HepG2 (cell line): ENCODE measurements around the gene NDUFB8. TPM values are rescaled to one million over a fixed set of nuclear protein-coding genes. Genes with fewer than 3 reads are reported as not detected.

Source experiments
- ATAC-seq: fragments of 200-7000 bp; cut with Tn5 transposase; 3 replicates; pipeline ENCODE4 v1.9.1; 2020; ENCODE audit warnings: mild to moderate bottlenecking, moderate library complexity
- BruUV-seq: library from RNA; stranded (reverse); fragments of 400-500 nt; replicated peaks from 2 replicates; lab custom pipeline; 2021; lab: Mats Ljungman, UMichigan
- CTCF ChIA-PET: fragments of 300-600 bp; formaldehyde crosslinking; extraction: SDS; loops from one replicate; lab custom pipeline; 2021; ENCODE audit warnings: low total read pairs, inconsistent platforms, low intra/inter-chr PET ratio; lab: Yijun Ruan, JAX
- POLR2A ChIA-PET: fragments of 350-600 bp; sonication (Branson Sonifier 250); formaldehyde crosslinking; loops from one replicate; lab custom pipeline; 2020; ENCODE audit warnings: antibody characterized with exemption, inconsistent platforms; lab: Yijun Ruan, JAX
- DNase-seq: peaks from one replicate; pipeline ENCODE4 v3.0.0-alpha.2; 2015; ENCODE audit warnings: low spot score
- FAIRE-seq: peaks from 3 replicates; lab custom pipeline; 2011; peaks lifted over from hg19 to GRCh38; lab: Jason Lieb, UNC
- H2AFZ ChIP-seq: one replicate; pipeline ENCODE4 v1.6.1; 2011; ENCODE audit warnings: low read length, inconsistent platforms
- H3K27ac ChIP-seq: fragments of 300-600 bp; 3 replicates; pipeline ENCODE4 v1.8.0; 2011; ENCODE audit warnings: mixed run types, mild to moderate bottlenecking, mixed read lengths, low read length, inconsistent platforms; ENCODE audit not compliant: insufficient read depth; ENCODE audit errors: extremely low read length
- H3K27me3 ChIP-seq, 2 experiments: fragments of 200-600 bp in 1 of 2; 2 replicates in 1 of 2; 3 replicates in 1 of 2; pipeline versions ENCODE4 v1.6.0 to v1.8.0; 2011; ENCODE audit warnings: low read length in 2 of 2, mild to moderate bottlenecking in 2 of 2, moderate library complexity in 2 of 2, inconsistent platforms in 1 of 2; ENCODE audit not compliant: insufficient read depth in 2 of 2, control insufficient read depth in 1 of 2
- H3K36me3 ChIP-seq, 2 experiments: fragments of 200-600 bp in 1 of 2; replicated peaks in 1 of 2; 2 replicates in 1 of 2; 3 replicates in 1 of 2; pipeline versions ENCODE4 v1.5.1 to v1.8.0; 2011; ENCODE audit warnings: low read length in 2 of 2, inconsistent platforms in 1 of 2; ENCODE audit not compliant: insufficient read depth in 2 of 2, control insufficient read depth in 1 of 2
- H3K4me1 ChIP-seq: 2 replicates; pipeline ENCODE4 v1.5.1; 2012; ENCODE audit warnings: low read length, inconsistent platforms; ENCODE audit not compliant: insufficient read depth
- H3K4me2 ChIP-seq: 2 replicates; pipeline ENCODE4 v1.6.0; 2011; ENCODE audit warnings: low read depth, low read length, inconsistent platforms
- H3K4me3 ChIP-seq, 3 experiments: fragments of 200-600 bp in 1 of 3; sonication (generic), shearing (Covaris generic) in 1 of 3; replicated peaks in 1 of 3; 2 replicates each; pipeline ENCODE4 v1.5.1; 2011 to 2016; ENCODE audit warnings: low read length in 3 of 3, inconsistent platforms in 2 of 3, low read depth in 2 of 3, mild to moderate bottlenecking in 2 of 3, control low read depth in 1 of 3, mixed read lengths in 1 of 3; ENCODE audit not compliant: insufficient read depth in 1 of 3
- H3K79me2 ChIP-seq: one replicate; pipeline ENCODE4 v1.6.1; 2011; ENCODE audit warnings: low read length, inconsistent platforms; ENCODE audit not compliant: insufficient read depth
- H3K9ac ChIP-seq: 2 replicates; pipeline ENCODE4 v1.6.0; 2011; ENCODE audit warnings: mild to moderate bottlenecking, low read depth, low read length, inconsistent platforms; ENCODE audit not compliant: insufficient read depth
- H3K9me3 ChIP-seq: 2 replicates; pipeline ENCODE4 v1.5.1; 2012; ENCODE audit warnings: mild to moderate bottlenecking, low read length
- H4K20me1 ChIP-seq: 2 replicates; pipeline ENCODE4 v1.6.0; 2011; ENCODE audit warnings: inconsistent platforms, mild to moderate bottlenecking, low read length, moderate library complexity; ENCODE audit not compliant: insufficient read depth
- ATF1 ChIP-seq: IDR thresholded peaks from 2 replicates; pipeline ENCODE4 v1.6.1; 2016; ENCODE audit warnings: mild to moderate bottlenecking, control low read depth
- BCLAF1 ChIP-seq: fragments of 450-650 bp; IDR thresholded peaks from 2 replicates; pipeline ENCODE4 v1.6.1; 2017; ENCODE audit warnings: mild to moderate bottlenecking
- PTBP1 ChIP-seq: fragments of 200-400 bp; formaldehyde crosslinking; IDR thresholded peaks from 2 replicates; pipeline ENCODE4 v1.6.1; 2018; ENCODE audit warnings: low read length, low read depth; ENCODE audit not compliant: poor library complexity, severe bottlenecking
- STAT6 ChIP-seq: sonication (generic); formaldehyde crosslinking; IDR thresholded peaks from 2 replicates; pipeline ENCODE4 v1.4.0; 2020; ENCODE audit warnings: missing genetic modification reagents, mild to moderate bottlenecking, borderline replicate concordance
- ZNF414 ChIP-seq: sonication (generic); formaldehyde crosslinking; IDR thresholded peaks from 2 replicates; pipeline ENCODE4 v1.5.0; 2020; ENCODE audit warnings: missing genetic modification reagents
- ZNF510 ChIP-seq: sonication (generic); formaldehyde crosslinking; IDR thresholded peaks from 2 replicates; pipeline ENCODE4 v1.4.0; 2020; ENCODE audit warnings: low read depth, mild to moderate bottlenecking, missing genetic modification reagents
- WGBS: methylation state at CpG from one replicate; pipeline ENCODE4 v1.1.6; 2017; ENCODE audit warnings: low lambda C conversion rate; 5-methylcytosine and 5-hydroxymethylcytosine counted together
- in situ Hi-C: cut with HindIII; loops from 2 replicates; pipeline ENCODE4 v1.10.0; 2017; ENCODE audit warnings: low pct_unique_long_range_greater_than_20kb; ENCODE audit not compliant: extremely low pct_ligation_motif_present
- intact Hi-C: fragments of 100-400 bp; cut with micrococcal nuclease; formaldehyde crosslinking; loops from one replicate; pipeline ENCODE4 v1.10.0; 2022; ENCODE audit not compliant: unreplicated experiment
- polyA plus RNA-seq, 8 experiments: library from polyadenylated mRNA; depleted of rRNA in 3 of 8; stranded (reverse) in 7 of 8; unstranded in 1 of 8; fragments of >200 nt; fragmentation: Illumina TruSeq in 4 of 8; extraction: Trizol in 4 of 8; gene quantifications; 2 replicates each; pipeline versions ENCODE4 v1.2.1 to v1.2.3, GENCODE V29; 2011 to 2016; ENCODE audit warnings: low read depth in 4 of 8, missing spikeins in 1 of 8, mixed read lengths in 1 of 8; ENCODE audit not compliant: insufficient read depth in 1 of 8
- total RNA-seq, 5 experiments: library from RNA; depleted of rRNA; stranded (reverse); fragments of >200 nt; fragmentation: Illumina TruSeq; extraction: Trizol; gene quantifications; 2 replicates each; pipeline ENCODE4 v1.2.3, GENCODE V29; 2016; ENCODE audit warnings: low read depth in 1 of 5
- TF ChIP-seq, protein P1 (sequence below): IDR thresholded peaks from 2 replicates; pipeline ENCODE4 v1.6.1; 2016

NDUFB8 gene
- total and polyA plus RNA-seq, 2 of the 13 experiments (the other 11 are each of a cell fraction or from before 2014, with no cell fraction given) = 210 to 216 TPM

GRCh38 chr10:100535338-100535714 is 5.7 kb upstream of the NDUFB8 start:
- in situ Hi-C loops = no loop called here
- peak overlapping the region; percentile 68 for H3K9ac ChIP-seq

More at GRCh38 chr10:100535338-100535714, 5.7 kb upstream of the NDUFB8 start:
- no TSS peak for BruUV-seq
- Histone ChIP-seq H3K79me2 (peaks cover 31% of the 10 kb centered on the region), H3K4me3 (peak overlapping the region; percentile 72 to 85 (median 83); a peak in 5 of 6 replicates), H3K27ac (no peak overlapping the region), H4K20me1 (no peaks in the 10 kb centered on the region), H3K27me3 (no peaks in the 10 kb centered on the region; a peak in 1 of 5 replicates), H3K36me3 (peaks cover 4 to 23% of the 10 kb centered on the region in 2 experiments), H3K4me1 (peaks cover 39% of the 10 kb centered on the region), H3K9me3 (no peaks in the 10 kb centered on the region), H2AFZ (peak overlapping the region; percentile 97), H3K4me2 (peak overlapping the region; percentile 81)
- CTCF ChIA-PET = no interaction called here
- FAIRE-seq (no peak), ATAC-seq (peak; percentile 56), DNase-seq (no peak)
- TF ChIP-seq STAT6 (CRISPR knock-in tag) (0 out of 2 replicates have a peak, but pooled peaks have one; percentile 29), ATF1 (CRISPR knock-in tag) (no peak), PTBP1 (no peak), ZNF414 (CRISPR knock-in tag) (no peak), ZNF510 (CRISPR knock-in tag) (0 out of 2 replicates have a peak, but pooled peaks have one; percentile 8), BCLAF1 (no peak)
- TF ChIP-seq, protein P1, sequence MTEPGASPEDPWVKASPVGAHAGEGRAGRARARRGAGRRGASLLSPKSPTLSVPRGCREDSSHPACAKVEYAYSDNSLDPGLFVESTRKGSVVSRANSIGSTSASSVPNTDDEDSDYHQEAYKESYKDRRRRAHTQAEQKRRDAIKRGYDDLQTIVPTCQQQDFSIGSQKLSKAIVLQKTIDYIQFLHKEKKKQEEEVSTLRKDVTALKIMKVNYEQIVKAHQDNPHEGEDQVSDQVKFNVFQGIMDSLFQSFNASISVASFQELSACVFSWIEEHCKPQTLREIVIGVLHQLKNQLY (CRISPR knock-in tag) = no peak
- intact Hi-C loops = no loop called here
- WGBS = 46% methylated on average over 4 of the region's 4 CpGs
- POLR2A ChIA-PET = interaction anchor here (0.7 to 1.8 kb wide), 19 partner anchors 9 to 578 kb away, joined by 3 to 22 read pairs (median 5); partner anchors contain the start of genes SCD and SEC31B
